NCI-H345 treated with DMSO at 0.1 percent for 48 hours (cell line): Measurements from ENCODE around the gene CALD1.

Source experiments
- DNase-seq: peaks from one replicate; lab custom pipeline; 2025; ENCODE audit not compliant: unreplicated experiment; lab: John Stamatoyannopoulos, UW

CALD1 gene

DNA sequence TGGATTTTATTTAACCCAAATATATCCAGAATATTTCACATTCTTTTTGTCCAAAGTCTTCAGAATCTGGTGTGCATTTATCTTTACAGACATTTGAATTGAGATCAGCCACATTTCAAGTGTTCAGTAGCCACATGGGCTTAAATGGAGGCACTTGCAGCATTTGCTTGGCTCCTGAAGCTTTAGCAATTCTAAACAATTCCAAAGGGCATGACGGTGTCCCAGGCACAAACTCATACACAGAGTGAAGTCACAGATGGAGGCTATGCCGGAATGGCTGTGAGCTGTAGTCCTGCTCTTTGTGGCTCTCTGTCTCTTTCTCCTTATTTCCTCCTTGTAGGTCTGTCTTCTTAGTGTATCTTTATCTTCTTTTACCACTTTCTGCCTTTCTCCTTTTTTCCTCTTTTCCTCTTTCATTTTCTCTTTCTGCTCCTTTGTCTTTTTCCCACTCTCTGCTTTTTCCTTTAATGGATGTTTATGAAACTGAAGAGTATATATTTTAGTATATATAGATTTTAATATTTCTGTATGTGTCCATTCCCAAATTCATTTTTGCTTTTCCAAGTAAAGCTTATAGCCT is 214.5 kb downstream of the CALD1 start:
- no peak for DNase-seq

DNA sequence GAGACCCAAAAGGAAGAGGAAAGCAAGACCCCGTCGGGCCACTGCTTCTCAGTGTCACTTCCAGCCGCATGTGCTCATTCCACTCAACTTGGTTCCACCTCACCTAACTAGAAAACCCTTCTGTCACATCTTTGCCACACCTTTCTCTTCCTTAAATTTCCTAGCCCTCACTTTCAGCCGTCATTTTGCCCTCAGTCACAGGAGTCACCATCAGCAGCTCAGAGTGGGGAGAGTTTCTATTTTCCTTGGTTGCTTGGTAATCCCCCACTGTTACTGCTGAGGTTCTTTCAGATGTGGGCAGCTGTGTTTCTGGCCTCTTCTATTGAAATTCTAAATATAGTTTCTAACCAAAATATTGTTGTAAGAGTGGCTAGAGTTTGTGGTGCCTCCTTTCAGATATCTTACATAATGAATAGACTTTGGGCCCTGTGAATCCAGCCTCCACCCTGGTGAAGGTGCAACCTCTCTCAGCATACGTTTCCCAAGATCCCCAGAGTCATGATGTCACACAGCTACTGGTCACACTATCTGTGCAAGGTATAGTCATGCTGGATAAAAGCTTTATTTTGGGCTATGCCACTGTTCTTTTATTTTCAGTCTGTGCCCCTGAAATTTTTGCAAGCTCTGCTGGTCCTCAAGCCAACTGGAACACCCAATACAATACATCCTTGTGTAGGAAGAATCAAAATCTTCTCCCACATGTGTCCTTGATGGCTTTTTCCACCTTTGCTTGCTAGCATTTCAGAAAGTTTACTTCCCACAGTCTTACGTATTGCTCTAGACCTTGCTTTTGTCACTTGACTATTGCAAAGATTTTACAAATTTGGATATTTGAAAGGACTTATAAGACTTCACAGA is 216.0 kb downstream of the CALD1 start:
- DNase-seq = no peak

DNA sequence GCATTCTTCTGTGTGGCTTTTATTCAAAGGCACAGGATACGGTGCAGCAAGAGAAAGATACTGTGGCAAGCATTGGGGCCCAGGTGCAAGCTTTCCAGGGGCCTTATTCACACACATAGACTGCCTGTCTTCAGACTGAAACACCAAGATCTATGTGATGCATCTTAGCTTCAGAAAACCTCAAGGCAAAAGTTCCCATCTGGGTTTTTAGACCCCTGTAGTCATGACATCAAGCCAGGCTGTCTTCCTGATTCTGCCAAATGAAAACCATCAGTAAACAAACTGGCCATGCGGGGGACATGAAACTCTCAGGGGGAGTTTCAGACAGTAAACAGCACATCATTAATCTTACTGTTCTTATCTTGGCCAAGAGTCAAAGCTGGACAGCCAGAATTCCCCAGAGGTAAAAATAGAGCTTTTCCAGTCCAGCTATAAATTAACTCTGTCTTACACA is 216.7 kb downstream of the CALD1 start:
- DNase-seq = no peak

DNA sequence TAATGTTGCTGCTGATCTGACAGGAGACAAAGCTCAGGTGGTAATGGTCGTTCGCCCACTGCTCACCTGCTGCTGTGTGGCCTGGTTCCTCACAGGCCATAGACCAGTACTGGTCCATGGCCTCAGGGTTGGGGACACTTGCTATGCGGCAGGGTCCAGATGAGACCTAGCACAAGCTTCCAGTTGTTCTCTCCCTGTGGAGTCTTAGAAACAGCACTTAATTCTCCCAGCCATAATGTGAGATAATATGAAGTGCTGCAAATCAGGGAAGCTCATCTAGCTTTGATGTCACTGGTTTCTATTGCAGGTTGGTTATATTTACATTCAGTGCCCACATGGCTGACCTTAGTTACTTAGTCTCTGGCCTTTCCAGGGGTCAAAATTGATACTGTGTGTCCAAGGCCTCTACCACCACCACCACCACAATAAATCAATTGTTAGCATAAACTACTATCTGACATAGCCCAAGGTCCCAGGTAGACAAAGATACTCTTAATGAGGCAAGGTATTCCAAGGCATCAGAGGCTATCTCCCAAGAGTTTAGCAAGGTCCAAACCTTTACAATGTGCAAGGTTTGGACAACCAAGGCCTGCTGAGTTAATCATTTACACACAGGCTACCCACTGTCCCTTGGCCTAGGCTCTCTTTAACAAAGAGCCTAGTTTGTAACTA is 217.9 kb downstream of the CALD1 start:
- no peak for DNase-seq

DNA sequence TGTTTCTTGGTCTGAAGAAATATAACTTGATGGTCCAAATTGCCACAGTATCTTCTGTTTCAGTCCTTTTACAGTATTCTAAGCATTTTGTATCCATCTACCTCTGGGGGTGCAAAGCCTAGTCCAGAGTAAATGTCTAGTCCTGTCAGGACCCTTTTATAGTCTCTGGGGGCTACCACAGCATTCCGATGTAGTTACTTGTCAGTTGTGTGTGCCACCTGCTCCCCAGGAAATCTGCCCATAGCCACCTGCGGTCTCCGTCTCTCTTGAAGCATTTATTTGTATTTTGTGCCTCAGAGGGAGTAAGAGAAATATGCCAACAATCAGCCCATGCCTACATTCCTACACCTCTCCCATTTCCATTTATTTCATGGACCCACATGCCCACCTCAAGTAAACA is 219.7 kb downstream of the CALD1 start:
- no peak for DNase-seq

DNA sequence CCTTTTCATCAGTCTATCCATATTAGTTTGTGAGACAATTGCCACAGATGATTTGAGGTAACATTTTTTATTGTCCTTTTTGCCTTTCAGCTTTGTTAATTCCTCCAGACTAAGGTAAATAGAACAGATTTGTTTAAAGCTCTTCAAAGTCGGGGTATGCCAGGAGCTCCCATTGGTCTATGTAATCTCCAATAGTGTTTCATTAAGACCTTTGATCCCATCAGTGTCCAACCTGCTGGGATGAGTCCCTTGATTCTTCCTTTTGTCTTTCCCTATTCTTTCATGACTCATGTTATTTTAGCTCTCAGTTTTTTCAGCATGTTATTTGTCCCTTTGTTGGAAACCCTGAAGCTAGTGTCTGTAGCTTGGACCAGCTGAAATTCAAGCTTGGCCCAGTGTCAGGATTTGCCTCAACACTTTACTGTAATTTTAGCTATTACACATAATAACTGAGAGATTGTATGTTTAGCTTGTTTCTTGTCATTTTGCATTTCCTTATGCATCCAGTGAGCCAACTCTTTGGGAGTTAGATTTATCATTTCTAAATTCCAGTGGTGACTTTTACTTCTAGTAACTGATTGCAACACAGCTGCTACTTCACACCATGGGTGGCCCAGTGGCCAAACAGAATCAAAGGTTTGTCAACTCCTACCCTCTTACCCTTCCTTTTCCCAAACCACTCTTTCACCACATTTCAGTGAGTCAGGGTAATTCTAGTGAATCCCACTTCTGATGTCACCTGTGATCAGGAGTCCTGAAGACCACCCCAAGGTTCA is 222.1 kb downstream of the CALD1 start:
- no peak for DNase-seq

DNA sequence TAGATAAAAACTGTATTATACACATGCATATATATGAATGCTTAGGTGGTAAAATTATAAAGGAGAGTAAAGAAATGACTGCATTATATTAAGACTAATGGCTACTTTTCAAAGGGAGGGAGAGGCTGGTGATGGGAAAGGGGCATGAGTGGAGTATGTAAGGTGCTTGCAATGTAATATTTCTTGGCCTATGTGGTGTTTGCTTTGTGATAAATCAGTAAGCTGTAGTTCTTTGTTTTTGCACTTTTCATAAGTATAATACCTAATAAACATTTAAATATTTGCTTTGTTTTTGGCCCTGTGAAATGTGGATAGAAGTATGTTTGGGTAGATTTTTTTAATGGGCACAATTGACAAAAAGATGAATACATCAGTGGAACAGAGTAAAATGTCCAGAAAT is 232.8 kb downstream of the CALD1 start:
- DNase-seq = no peak
